ENCODE data around the gene WDCP.

Gene WDCP

DNA sequence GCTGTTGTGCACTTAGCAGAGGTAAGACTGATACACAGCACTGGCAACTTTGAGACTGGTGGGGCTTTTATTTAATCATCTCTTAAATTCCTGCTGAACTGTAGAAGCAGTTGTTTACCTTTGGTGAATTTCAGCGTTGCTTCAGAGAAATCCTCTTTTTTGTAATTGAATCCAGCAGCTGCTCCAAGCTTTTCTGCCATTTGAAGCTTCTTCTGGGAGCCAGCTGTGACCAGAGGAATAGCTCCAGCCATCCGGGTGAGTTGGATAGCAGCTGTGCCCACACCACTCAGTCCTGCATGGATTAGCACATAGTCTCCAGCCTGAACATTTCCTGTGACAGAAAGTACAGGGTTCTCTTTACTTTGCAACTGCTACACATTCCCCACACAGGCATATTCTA, 33.5 kb upstream of the WDCP start:
- WGBS, 2 donors (ENCODE audit: extremely low coverage in 2 of 2, insufficient read length in 2 of 2, insufficient replicate concordance in 1 of 2) = no CpG with 5 or more reads among the region's 2 CpGs

DNA sequence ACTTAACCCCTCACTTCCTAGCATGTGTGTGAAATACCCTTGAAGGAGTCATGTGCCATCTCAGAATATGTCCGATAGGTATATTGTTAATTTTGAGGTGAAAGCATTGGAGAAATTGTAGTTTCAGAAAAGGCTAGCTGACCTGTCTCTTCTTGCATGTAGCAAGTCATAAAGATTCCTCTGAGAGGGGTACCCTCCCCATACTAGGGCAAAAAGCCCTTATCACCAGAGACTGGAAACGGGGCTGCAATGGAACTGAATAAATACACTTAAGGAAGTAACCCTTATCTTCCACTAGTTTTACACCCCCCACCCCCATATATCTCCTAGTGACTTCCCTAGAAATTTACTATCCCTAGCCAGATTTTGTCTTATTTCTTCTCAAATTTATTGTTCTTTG, 30.7 kb upstream of the WDCP start:
- H3K9ac ChIP-seq (ENCODE audit: low read depth, low read length, poor library complexity) = no peak overlapping the region
- H3K27ac ChIP-seq (replicated peaks; ENCODE audit: low read length) = no peak overlapping the region
- no peak overlapping the region for H3K18ac ChIP-seq (ENCODE audit: low read length)
- no peaks in the 10 kb centered on the region for H3K27me3 ChIP-seq (ENCODE audit: control insufficient read depth in 3 of 3, insufficient read depth in 3 of 3, low read depth in 1 of 3, low read length in 3 of 3)
- H2AFZ ChIP-seq (ENCODE audit: low read length) = no peak overlapping the region
- H3K23ac ChIP-seq (ENCODE audit: low read depth, low read length, poor library complexity) = no peak overlapping the region
- no peak overlapping the region for H3K4me2 ChIP-seq (ENCODE audit: insufficient read depth, low read length, poor library complexity, severe bottlenecking)
- WGBS, 2 donors (ENCODE audit: extremely low coverage in 2 of 2, insufficient read length in 2 of 2, insufficient replicate concordance in 1 of 2) = no CpG with 5 or more reads among the region's 2 CpGs
- H2BK12ac ChIP-seq (ENCODE audit: low read length) = no peak overlapping the region
- no peak overlapping the region for H3K4me3 ChIP-seq (ENCODE audit: low read length in 2 of 2)
- no peaks in the 10 kb centered on the region for H3K79me1 ChIP-seq (ENCODE audit: low read depth, low read length)
- no peak overlapping the region for H2BK5ac ChIP-seq (ENCODE audit: low read length)
- H3K36me3 ChIP-seq (replicated peaks in 1 of 2; ENCODE audit: control insufficient read depth in 2 of 2, insufficient read depth in 2 of 2, low read length in 2 of 2) = peaks cover 14 to 64% of the 10 kb centered on the region in 2 donors
- DNase-seq (ENCODE audit: low spot score) = no peak
- no peak overlapping the region for H3K14ac ChIP-seq (ENCODE audit: low read length)
- no peak overlapping the region for H3K4ac ChIP-seq (ENCODE audit: low read length)
- no peak overlapping the region for H4K91ac ChIP-seq (ENCODE audit: low read depth, low read length, poor library complexity)
- no peak overlapping the region for H2BK15ac ChIP-seq (ENCODE audit: low read length)
- H3K9me3 ChIP-seq (replicated peaks in 1 of 2; ENCODE audit: control insufficient read depth in 2 of 2, insufficient read depth in 1 of 2, low read depth in 1 of 2, low read length in 2 of 2) = no peaks in the 10 kb centered on the region
- H4K8ac ChIP-seq (ENCODE audit: low read depth, low read length) = no peak overlapping the region
- H2BK120ac ChIP-seq (ENCODE audit: low read depth, low read length) = no peak overlapping the region
- no peak overlapping the region for H2AK5ac ChIP-seq (ENCODE audit: low read depth, low read length)
- peaks cover 2 to 6% of the 10 kb centered on the region in 2 donors for H3K4me1 ChIP-seq (ENCODE audit: control insufficient read depth in 2 of 2, insufficient read depth in 1 of 2, low read depth in 1 of 2, low read length in 2 of 2)

More for the DNA sequence above, 33.5 kb upstream of the WDCP start:
- H2BK5ac ChIP-seq (ENCODE audit: low read length) = no peak overlapping the region
- no peaks in the 10 kb centered on the region for H3K79me1 ChIP-seq (ENCODE audit: low read depth, low read length)
- H3K4me1 ChIP-seq (ENCODE audit: control insufficient read depth in 2 of 2, insufficient read depth in 1 of 2, low read depth in 1 of 2, low read length in 2 of 2) = peaks cover 0 to 10% of the 10 kb centered on the region in 2 donors
- H3K9ac ChIP-seq (ENCODE audit: low read depth, low read length, poor library complexity) = no peak overlapping the region
- no peak overlapping the region for H2AK5ac ChIP-seq (ENCODE audit: low read depth, low read length)
- H2BK15ac ChIP-seq (ENCODE audit: low read length) = no peak overlapping the region
- no peak overlapping the region for H2BK120ac ChIP-seq (ENCODE audit: low read depth, low read length)
- H3K36me3 ChIP-seq (replicated peaks in 1 of 2; ENCODE audit: control insufficient read depth in 2 of 2, insufficient read depth in 2 of 2, low read length in 2 of 2) = peaks cover 15 to 50% of the 10 kb centered on the region in 2 donors
- no peak overlapping the region for H4K8ac ChIP-seq (ENCODE audit: low read depth, low read length)
- H3K4me2 ChIP-seq (ENCODE audit: insufficient read depth, low read length, poor library complexity, severe bottlenecking) = no peak overlapping the region
- no peak overlapping the region for H3K4me3 ChIP-seq (ENCODE audit: low read length in 2 of 2)
- no peak overlapping the region for H4K91ac ChIP-seq (ENCODE audit: low read depth, low read length, poor library complexity)
- H3K14ac ChIP-seq (ENCODE audit: low read length) = no peak overlapping the region
- no peak overlapping the region for H3K4ac ChIP-seq (ENCODE audit: low read length)
- no peak overlapping the region for H3K23ac ChIP-seq (ENCODE audit: low read depth, low read length, poor library complexity)
- no peaks in the 10 kb centered on the region for H3K27me3 ChIP-seq (ENCODE audit: control insufficient read depth in 3 of 3, insufficient read depth in 3 of 3, low read depth in 1 of 3, low read length in 3 of 3)
- no peak overlapping the region for H2AFZ ChIP-seq (ENCODE audit: low read length)
- no peak for DNase-seq (ENCODE audit: low spot score)
- H3K27ac ChIP-seq (replicated peaks; ENCODE audit: low read length) = no peak overlapping the region
- no peaks in the 10 kb centered on the region for H3K9me3 ChIP-seq (replicated peaks in 1 of 2; ENCODE audit: control insufficient read depth in 2 of 2, insufficient read depth in 1 of 2, low read depth in 1 of 2, low read length in 2 of 2)
- H3K18ac ChIP-seq (ENCODE audit: low read length) = no peak overlapping the region
- H2BK12ac ChIP-seq (ENCODE audit: low read length) = no peak overlapping the region

DNA sequence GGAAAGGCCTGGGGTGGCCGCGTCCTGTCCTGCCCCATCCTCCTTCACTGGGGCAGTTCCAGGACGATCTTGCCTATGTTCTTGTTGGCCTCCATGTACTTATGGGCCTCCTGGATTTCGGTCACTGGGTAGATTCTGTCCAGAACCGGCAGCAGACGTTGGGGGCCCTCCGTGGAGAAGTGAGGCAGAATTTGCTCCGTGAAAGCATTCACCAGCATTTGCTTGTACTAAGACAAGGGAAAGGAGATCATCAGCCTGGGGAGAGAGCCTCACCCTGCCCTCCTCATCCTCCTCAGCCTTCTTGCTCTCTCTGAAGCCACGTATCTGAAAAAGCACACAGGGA, 30.3 kb upstream of the WDCP start:
- H3K27me3 ChIP-seq (ENCODE audit: control insufficient read depth in 3 of 3, insufficient read depth in 3 of 3, low read depth in 1 of 3, low read length in 3 of 3) = no peaks in the 10 kb centered on the region
- H3K36me3 ChIP-seq (replicated peaks in 1 of 2; ENCODE audit: control insufficient read depth in 2 of 2, insufficient read depth in 2 of 2, low read length in 2 of 2) = peaks cover 11 to 64% of the 10 kb centered on the region in 2 donors
- H3K9ac ChIP-seq (ENCODE audit: low read depth, low read length, poor library complexity) = peak overlapping the region; percentile 82
- no CpG with 5 or more reads among the region's 9 CpGs for WGBS, 2 donors (ENCODE audit: extremely low coverage in 2 of 2, insufficient read length in 2 of 2, insufficient replicate concordance in 1 of 2)
- peak overlapping the region; percentile 83 to 89 for H3K4me3 ChIP-seq (ENCODE audit: low read length in 2 of 2)
- no peaks in the 10 kb centered on the region for H3K79me1 ChIP-seq (ENCODE audit: low read depth, low read length)
- no peak overlapping the region for H2AFZ ChIP-seq (ENCODE audit: low read length)
- H3K9me3 ChIP-seq (replicated peaks in 1 of 2; ENCODE audit: control insufficient read depth in 2 of 2, insufficient read depth in 1 of 2, low read depth in 1 of 2, low read length in 2 of 2) = no peaks in the 10 kb centered on the region
- H2BK15ac ChIP-seq (ENCODE audit: low read length) = no peak overlapping the region
- no peak overlapping the region for H2BK120ac ChIP-seq (ENCODE audit: low read depth, low read length)
- H3K4ac ChIP-seq (ENCODE audit: low read length) = no peak overlapping the region
- peak overlapping the region; percentile 95 for H2AK5ac ChIP-seq (ENCODE audit: low read depth, low read length)
- no peak overlapping the region for H2BK5ac ChIP-seq (ENCODE audit: low read length)
- H3K4me2 ChIP-seq (ENCODE audit: insufficient read depth, low read length, poor library complexity, severe bottlenecking) = peak overlapping the region; percentile 84
- DNase-seq (ENCODE audit: low spot score) = no peak
- no peak overlapping the region for H3K27ac ChIP-seq (replicated peaks; ENCODE audit: low read length)
- no peak overlapping the region for H3K14ac ChIP-seq (ENCODE audit: low read length)
- H2BK12ac ChIP-seq (ENCODE audit: low read length) = no peak overlapping the region
- no peak overlapping the region for H3K18ac ChIP-seq (ENCODE audit: low read length)
- H4K91ac ChIP-seq (ENCODE audit: low read depth, low read length, poor library complexity) = no peak overlapping the region
- H3K23ac ChIP-seq (ENCODE audit: low read depth, low read length, poor library complexity) = no peak overlapping the region
- H3K4me1 ChIP-seq (ENCODE audit: control insufficient read depth in 2 of 2, insufficient read depth in 1 of 2, low read depth in 1 of 2, low read length in 2 of 2) = peaks cover 2 to 6% of the 10 kb centered on the region in 2 donors
- peak overlapping the region; percentile 52 for H4K8ac ChIP-seq (ENCODE audit: low read depth, low read length)

DNA sequence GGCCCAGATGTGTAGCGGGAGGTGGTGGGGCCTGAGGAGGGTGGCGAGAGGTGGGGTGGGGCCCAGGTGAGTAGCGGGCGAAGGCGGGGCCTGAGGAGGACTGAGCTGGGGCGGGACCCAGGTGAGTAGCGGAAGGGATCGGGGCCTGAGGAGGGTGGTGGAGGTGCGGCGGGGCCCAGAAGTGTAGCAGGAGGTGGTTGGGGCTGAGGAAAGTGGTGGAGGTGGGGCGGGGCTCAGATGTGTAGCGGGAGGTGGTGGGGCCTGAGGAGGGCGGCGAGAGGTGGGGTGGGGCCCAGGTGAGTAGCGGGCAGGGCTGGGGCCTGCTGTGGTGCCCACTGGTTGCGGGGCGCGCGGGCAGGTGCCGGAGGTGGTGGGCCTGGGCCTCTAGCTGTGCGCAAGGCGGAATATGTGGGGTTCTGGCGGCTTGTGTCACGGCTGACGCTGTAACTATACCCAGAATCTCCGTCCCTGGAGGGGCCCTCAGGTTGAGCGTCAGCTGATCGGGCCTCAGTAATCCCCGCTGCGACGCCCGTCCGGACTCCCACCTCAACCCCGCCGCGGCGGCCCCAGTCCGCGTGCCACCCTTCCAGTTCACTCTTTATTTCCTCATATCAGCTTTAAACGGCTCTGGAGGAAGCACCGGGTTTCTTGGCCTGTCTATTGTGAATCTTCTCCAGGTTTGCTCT, 29.8 kb upstream of the WDCP start:
- Histone ChIP-seq H2BK12ac (ENCODE audit: low read length) (no peak overlapping the region), H3K9ac (ENCODE audit: low read depth, low read length, poor library complexity) (peak overlapping the region; percentile 82), H2BK120ac (ENCODE audit: low read depth, low read length) (no peak overlapping the region), H3K4me1 (ENCODE audit: control insufficient read depth in 2 of 2, insufficient read depth in 1 of 2, low read depth in 1 of 2, low read length in 2 of 2) (peaks cover 2 to 6% of the 10 kb centered on the region in 2 donors), H3K27ac (replicated peaks; ENCODE audit: low read length) (no peak overlapping the region), H4K91ac (ENCODE audit: low read depth, low read length, poor library complexity) (no peak overlapping the region), H2BK5ac (ENCODE audit: low read length) (no peak overlapping the region), H3K4me2 (ENCODE audit: insufficient read depth, low read length, poor library complexity, severe bottlenecking) (peak overlapping the region; percentile 84), H4K8ac (ENCODE audit: low read depth, low read length) (peak overlapping the region; percentile 52), H3K23ac (ENCODE audit: low read depth, low read length, poor library complexity) (peak overlapping the region; percentile 78), H3K27me3 (ENCODE audit: control insufficient read depth in 3 of 3, insufficient read depth in 3 of 3, low read depth in 1 of 3, low read length in 3 of 3) (no peaks in the 10 kb centered on the region), H2AK5ac (ENCODE audit: low read depth, low read length) (peak overlapping the region; percentile 95), H2BK15ac (ENCODE audit: low read length) (no peak overlapping the region), H3K9me3 (replicated peaks in 1 of 2; ENCODE audit: control insufficient read depth in 2 of 2, insufficient read depth in 1 of 2, low read depth in 1 of 2, low read length in 2 of 2) (no peaks in the 10 kb centered on the region), H3K36me3 (replicated peaks in 1 of 2; ENCODE audit: control insufficient read depth in 2 of 2, insufficient read depth in 2 of 2, low read length in 2 of 2) (peaks cover 6 to 64% of the 10 kb centered on the region in 2 donors), H3K4ac (ENCODE audit: low read length) (peak overlapping the region; percentile 53), H2AFZ (ENCODE audit: low read length) (peak overlapping the region; percentile 80), H3K4me3 (ENCODE audit: low read length in 2 of 2) (peak overlapping the region; percentile 83 to 89), H3K79me1 (ENCODE audit: low read depth, low read length) (no peaks in the 10 kb centered on the region), H3K14ac (ENCODE audit: low read length) (no peak overlapping the region), H3K18ac (ENCODE audit: low read length) (peak overlapping the region; percentile 78)
- DNase-seq (ENCODE audit: low spot score) = no peak
- WGBS, 2 donors (ENCODE audit: extremely low coverage in 2 of 2, insufficient read length in 2 of 2, insufficient replicate concordance in 1 of 2) = no CpG with 5 or more reads among the region's 41 CpGs

All from neuronal stem cell (in vitro differentiated cells).